Activated CD4-positive, alpha-beta memory T cell treated with anti-CD3 and anti-CD28 coated beads, Interleukin-2, amount 10 ng/mL, durations not matched to agents 7 days and 5 days (primary cell): ENCODE results near the gene AUNIP. TPM values are rescaled to one million over a fixed set of nuclear protein-coding genes. Genes with fewer than 3 reads are reported as not detected.

ENCODE experiments used
- CTCF ChIA-PET: fragments of 350-600 bp; sonication (Branson Sonifier 250); formaldehyde crosslinking; loops from one replicate; lab custom pipeline; 2021; ENCODE audit warnings: antibody characterized with exemption, inconsistent platforms; lab: Charles Lee
- POLR2A ChIA-PET: fragments of 350-600 bp; sonication (Branson Sonifier 250); formaldehyde crosslinking; loops from one replicate; lab custom pipeline; 2021; ENCODE audit warnings: antibody characterized with exemption; lab: Charles Lee
- DNase-seq: peaks from one replicate; pipeline ENCODE4 v3.0.0-alpha.2; 2020
- H3K27ac Mint-ChIP-seq: one replicate; pipeline ENCODE4 v1.8.0; 2021; ENCODE audit warnings: mild to moderate bottlenecking, mixed read lengths
- H3K27me3 Mint-ChIP-seq: one replicate; pipeline ENCODE4 v1.8.0; 2021; ENCODE audit warnings: mixed read lengths
- H3K36me3 Mint-ChIP-seq: one replicate; pipeline ENCODE4 v1.8.0; 2021; ENCODE audit warnings: low read depth, mixed read lengths
- H3K4me1 Mint-ChIP-seq: one replicate; pipeline ENCODE4 v1.8.0; 2021; ENCODE audit warnings: mixed read lengths
- H3K4me3 Mint-ChIP-seq: one replicate; pipeline ENCODE4 v1.8.0; 2021; ENCODE audit warnings: mild to moderate bottlenecking, mixed read lengths
- H3K9me3 Mint-ChIP-seq: one replicate; pipeline ENCODE4 v1.8.0; 2021; ENCODE audit warnings: mixed read lengths
- total RNA-seq, 2 experiments: library from RNA; stranded (reverse); gene quantifications; one replicate each; pipeline ENCODE4 v1.2.3, GENCODE V29; 2021

Gene AUNIP
- total RNA-seq, 2 experiments from 2014 or later, result 5.2 to 5.4 TPM

DNA sequence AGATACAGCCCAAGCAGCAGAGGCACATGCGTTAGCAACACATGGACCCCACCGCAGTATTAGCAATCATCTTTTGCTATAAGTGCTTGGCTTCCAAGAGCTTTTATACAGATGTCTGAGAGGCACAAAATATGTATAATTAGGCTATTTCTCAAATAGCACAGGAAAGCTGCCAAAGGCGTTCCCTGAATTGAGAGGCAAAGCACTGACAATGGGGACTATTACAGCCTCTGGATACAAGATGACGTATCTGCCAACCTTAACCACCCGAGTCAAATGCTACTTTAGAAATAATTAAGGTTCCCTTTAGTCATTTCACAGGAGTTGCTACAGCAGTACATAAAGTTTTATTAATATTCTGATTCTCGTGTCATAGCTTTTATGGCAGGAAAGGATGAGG lies 40.5 kb upstream of the AUNIP start:
- peaks cover 69% of the 10 kb centered on the region for H3K4me1 Mint-ChIP-seq
- H3K27ac Mint-ChIP-seq, result no peak overlapping the region
- no peaks in the 10 kb centered on the region for H3K27me3 Mint-ChIP-seq
- ChIA-PET POLR2A (interaction anchor here (18.9 kb wide), 1 partner anchor 98 kb away, joined by 268 read pairs; the partner anchor contains the start of gene PAFAH2), CTCF (interaction anchor here (1.5 to 10.1 kb wide), 2 partner anchors 99 to 105 kb away, joined by 5 to 286 read pairs; partner anchors contain the start of gene PAFAH2)
- no peak for DNase-seq
- H3K36me3 Mint-ChIP-seq, result peaks cover 75% of the 10 kb centered on the region
- H3K9me3 Mint-ChIP-seq, result no peaks in the 10 kb centered on the region
- H3K4me3 Mint-ChIP-seq, result no peak overlapping the region

GRCh38 chr1:25898223-25899015 lies 39.2 kb upstream of the AUNIP start:
- Mint-ChIP-seq H3K27ac (peak overlapping the region; percentile 9), H3K27me3 (no peaks in the 10 kb centered on the region), H3K4me1 (peaks cover 57% of the 10 kb centered on the region), H3K9me3 (no peaks in the 10 kb centered on the region), H3K36me3 (peaks cover 68% of the 10 kb centered on the region), H3K4me3 (no peak overlapping the region)
- DNase-seq, result no peak
- CTCF ChIA-PET, result interaction anchor here (0.5 to 10.1 kb wide), 3 partner anchors 69 to 377 kb away, joined by 3 to 286 read pairs (median 3); partner anchors contain the start of gene PAFAH2
- POLR2A ChIA-PET, result interaction anchor here (1.5 to 18.9 kb wide), 2 partner anchors 18 to 99 kb away, joined by 4 to 268 read pairs; partner anchors contain the start of gene PAFAH2

GRCh38 chr1:25897754-25898153 lies 38.5 kb upstream of the AUNIP start:
- POLR2A ChIA-PET, result interaction anchor here (1.8 to 18.9 kb wide), 3 partner anchors 7 to 100 kb away, joined by 7 to 268 read pairs (median 53); partner anchors contain the start of genes PAFAH2 and STMN1

DNA sequence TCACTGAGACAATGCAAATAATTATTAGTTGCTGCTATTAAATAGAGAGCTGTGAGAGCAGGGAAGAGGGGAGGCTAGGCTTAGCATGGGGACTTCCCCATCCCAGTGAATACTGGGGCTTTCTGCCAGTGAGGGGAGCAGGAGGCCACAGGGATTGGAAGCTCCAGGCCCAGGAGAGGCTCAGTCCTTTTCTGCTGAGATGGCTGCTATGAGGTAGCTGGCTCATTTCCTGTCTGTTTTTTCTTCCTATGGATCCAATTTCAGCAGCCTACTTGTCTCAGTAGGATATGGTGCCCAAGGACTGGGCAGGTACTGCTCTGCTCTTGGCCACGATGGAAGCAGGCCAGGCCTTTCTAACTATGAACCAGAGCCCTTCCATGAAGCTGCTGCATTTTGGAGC lies 37.0 kb upstream of the AUNIP start:
- peaks cover 51% of the 10 kb centered on the region for H3K36me3 Mint-ChIP-seq
- no peak overlapping the region for H3K4me3 Mint-ChIP-seq
- peak overlapping the region; percentile 24 for H3K27ac Mint-ChIP-seq
- H3K4me1 Mint-ChIP-seq, result peaks cover 44% of the 10 kb centered on the region
- no peaks in the 10 kb centered on the region for H3K27me3 Mint-ChIP-seq
- ChIA-PET POLR2A (interaction anchor here (1.0 to 18.9 kb wide), 10 partner anchors 9 to 139 kb away, joined by 3 to 268 read pairs (median 4); partner anchors contain the start of genes MTFR1L, PAFAH2 and STMN1), CTCF (interaction anchor here (0.7 to 10.1 kb wide), 22 partner anchors 9 to 338 kb away, joined by 3 to 286 read pairs (median 5); partner anchors contain the start of genes CEP85, PAFAH2 and STMN1)
- no peaks in the 10 kb centered on the region for H3K9me3 Mint-ChIP-seq
- DNase-seq, result no peak

More at GRCh38 chr1:25897754-25898153, 38.5 kb upstream of the AUNIP start:
- no peak for DNase-seq
- CTCF ChIA-PET, result interaction anchor here (4.0 to 10.1 kb wide), 2 partner anchors 92 to 101 kb away, joined by 45 to 286 read pairs; partner anchors contain the start of gene PAFAH2
- Mint-ChIP-seq H3K27me3 (no peaks in the 10 kb centered on the region), H3K9me3 (no peaks in the 10 kb centered on the region), H3K27ac (no peak overlapping the region), H3K4me3 (no peak overlapping the region), H3K4me1 (peaks cover 52% of the 10 kb centered on the region), H3K36me3 (peaks cover 63% of the 10 kb centered on the region)

DNA sequence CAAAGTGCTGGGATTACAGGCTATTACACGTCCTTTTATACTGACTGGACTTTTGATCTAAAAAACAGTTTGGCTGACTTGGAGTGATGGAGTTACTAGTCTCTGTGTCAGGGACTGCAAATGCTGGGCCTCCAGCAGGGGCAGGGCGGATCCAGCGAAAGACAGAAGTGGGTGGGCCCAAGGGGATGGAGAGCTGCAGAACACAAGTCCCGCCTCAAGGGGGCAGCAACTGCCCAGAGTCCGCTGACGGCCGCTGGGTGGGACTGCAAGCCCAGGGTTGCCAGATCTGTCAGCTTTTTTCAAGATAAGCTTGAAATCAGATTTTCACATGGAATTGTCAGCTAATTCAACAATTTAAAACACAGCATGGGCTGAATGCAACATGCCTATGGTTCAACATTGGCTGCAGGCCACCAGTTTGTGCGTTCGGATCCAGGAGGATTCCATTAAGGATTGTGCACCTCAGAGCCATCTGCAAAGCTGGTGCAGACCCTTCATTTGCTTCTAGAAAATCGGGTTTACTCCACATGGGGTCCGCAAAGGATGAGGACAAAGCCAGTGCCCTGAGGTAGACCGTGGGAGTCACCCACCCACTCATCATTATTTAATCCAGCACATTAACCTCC lies 36.2 kb upstream of the AUNIP start:
- H3K4me3 Mint-ChIP-seq, result no peak overlapping the region
- CTCF ChIA-PET, result interaction anchor here (0.6 to 10.1 kb wide), 46 partner anchors 9 to 357 kb away, joined by 3 to 286 read pairs (median 4); partner anchors contain the start of genes CEP85, PAFAH2, PAQR7 and STMN1

DNA sequence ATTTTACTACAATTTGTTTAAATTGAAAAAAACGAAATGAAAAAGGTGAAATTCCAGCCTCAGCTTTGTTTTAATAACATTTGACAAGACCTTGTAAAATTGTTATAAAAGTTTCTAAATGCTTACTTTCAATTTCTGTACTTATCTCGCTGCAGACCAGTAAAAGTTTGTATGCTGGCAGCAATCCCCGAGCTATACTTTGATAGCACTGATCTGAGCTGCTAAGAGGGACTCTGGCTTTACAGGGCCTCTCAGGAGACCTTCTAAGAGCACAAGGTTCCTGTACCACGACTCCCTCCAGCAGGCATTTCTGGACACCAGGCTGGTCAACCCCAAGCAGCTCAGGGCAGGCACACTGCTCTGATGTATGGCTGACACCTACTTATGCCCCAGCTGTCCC lies 33.9 kb upstream of the AUNIP start:
- peaks cover 29% of the 10 kb centered on the region for H3K36me3 Mint-ChIP-seq
- no peaks in the 10 kb centered on the region for H3K27me3 Mint-ChIP-seq
- CTCF ChIA-PET, result interaction anchor here (0.9 to 10.1 kb wide), 4 partner anchors 12 to 144 kb away, joined by 3 to 286 read pairs (median 4); partner anchors contain the start of gene PAFAH2
- H3K27ac Mint-ChIP-seq, result no peak overlapping the region
- H3K9me3 Mint-ChIP-seq, result no peaks in the 10 kb centered on the region
- no peak for DNase-seq
- H3K4me1 Mint-ChIP-seq, result peaks cover 18% of the 10 kb centered on the region
- POLR2A ChIA-PET, result interaction anchor here (1.8 to 18.9 kb wide), 2 partner anchors 73 to 105 kb away, joined by 5 to 268 read pairs; partner anchors contain the start of genes MTFR1L and PAFAH2
- no peak overlapping the region for H3K4me3 Mint-ChIP-seq

More for the DNA sequence above, 36.2 kb upstream of the AUNIP start:
- Mint-ChIP-seq H3K27ac (peak overlapping the region; percentile 38), H3K4me1 (peaks cover 36% of the 10 kb centered on the region), H3K27me3 (no peaks in the 10 kb centered on the region), H3K9me3 (no peaks in the 10 kb centered on the region), H3K36me3 (peaks cover 43% of the 10 kb centered on the region)
- POLR2A ChIA-PET, result interaction anchor here (0.8 to 18.9 kb wide), 13 partner anchors 9 to 140 kb away, joined by 3 to 268 read pairs (median 4); partner anchors contain the start of genes MTFR1L, PAFAH2 and STMN1
- peak; percentile 91 for DNase-seq

DNA sequence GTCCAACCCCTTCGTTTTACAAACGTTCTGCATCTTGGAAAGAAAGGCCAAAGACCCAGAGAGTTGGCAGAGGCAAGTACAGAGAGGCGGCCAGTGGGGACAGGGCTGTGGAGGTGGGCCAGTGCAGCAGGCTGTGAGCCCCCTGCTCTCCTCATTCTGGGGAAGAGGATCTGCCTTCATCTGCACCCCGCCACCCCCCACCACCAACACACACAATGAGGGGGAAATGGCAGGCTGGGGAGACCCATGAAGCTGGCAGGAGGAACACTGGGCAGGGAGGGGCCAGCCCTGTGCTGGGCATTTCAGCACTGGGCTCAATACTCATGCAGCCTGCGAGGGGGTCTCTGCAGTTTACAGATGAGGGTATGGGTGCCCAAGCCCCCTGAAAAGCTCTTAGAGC lies 32.3 kb upstream of the AUNIP start:
- CTCF ChIA-PET, result interaction anchor here (10.1 kb wide), 1 partner anchor 107 kb away, joined by 286 read pairs; the partner anchor contains the start of gene PAFAH2
- POLR2A ChIA-PET, result interaction anchor here (1.1 to 18.9 kb wide), 3 partner anchors 72 to 106 kb away, joined by 3 to 268 read pairs (median 5); partner anchors contain the start of genes MTFR1L and PAFAH2
- H3K4me1 Mint-ChIP-seq, result peaks cover 16% of the 10 kb centered on the region
- no peaks in the 10 kb centered on the region for H3K9me3 Mint-ChIP-seq
- H3K4me3 Mint-ChIP-seq, result no peak overlapping the region
- H3K27me3 Mint-ChIP-seq, result no peaks in the 10 kb centered on the region
- no peak for DNase-seq
- no peak overlapping the region for H3K27ac Mint-ChIP-seq
- H3K36me3 Mint-ChIP-seq, result peaks cover 23% of the 10 kb centered on the region

- no peak overlapping the region for H3K4me3 Mint-ChIP-seq
- no peak for DNase-seq
- ChIA-PET POLR2A (interaction anchor here (1.2 to 18.9 kb wide), 3 partner anchors 11 to 107 kb away, joined by 4 to 268 read pairs (median 4); partner anchors contain the start of gene PAFAH2), CTCF (interaction anchor here (0.6 to 10.1 kb wide), 2 partner anchors 42 to 108 kb away, joined by 3 to 286 read pairs; partner anchors contain the start of gene PAFAH2)
- H3K36me3 Mint-ChIP-seq, result peaks cover 19% of the 10 kb centered on the region
- peaks cover 4% of the 10 kb centered on the region for H3K4me1 Mint-ChIP-seq
- no peaks in the 10 kb centered on the region for H3K27me3 Mint-ChIP-seq
- no peak overlapping the region for H3K27ac Mint-ChIP-seq
- H3K9me3 Mint-ChIP-seq, result no peaks in the 10 kb centered on the region
Observed at GRCh38 chr1:25890239-25891034, 31.2 kb upstream of the AUNIP start.

DNA sequence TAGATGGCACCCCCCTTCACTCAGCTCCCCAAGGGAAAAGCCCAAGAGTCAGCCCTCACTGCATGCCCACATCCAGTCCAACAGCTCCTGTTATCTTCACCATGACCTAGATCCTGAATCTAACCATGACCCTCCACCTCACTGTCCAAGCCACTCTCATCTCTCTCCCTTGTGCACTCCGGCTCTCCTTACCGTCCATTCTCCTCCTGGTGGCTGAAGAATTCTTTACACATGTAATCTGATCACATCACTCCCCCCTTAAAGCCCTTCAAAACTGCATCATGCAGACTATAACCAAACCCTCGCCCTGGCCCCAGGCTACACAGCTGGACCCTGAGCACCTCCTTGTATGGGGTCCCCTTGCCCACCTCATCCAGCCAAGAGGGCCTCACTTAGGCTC lies 30.2 kb upstream of the AUNIP start:
- DNase-seq, result no peak
- Mint-ChIP-seq H3K4me1 (no peaks in the 10 kb centered on the region), H3K36me3 (peaks cover 15% of the 10 kb centered on the region), H3K4me3 (no peak overlapping the region), H3K27ac (no peak overlapping the region), H3K9me3 (no peaks in the 10 kb centered on the region), H3K27me3 (no peaks in the 10 kb centered on the region)
- POLR2A ChIA-PET, result interaction anchor here (0.9 to 18.9 kb wide), 5 partner anchors 10 to 115 kb away, joined by 3 to 268 read pairs (median 5); partner anchors contain the start of gene PAFAH2
- CTCF ChIA-PET, result interaction anchor here (0.6 kb wide), 1 partner anchor 41 kb away, joined by 3 read pairs; no protein-coding TSS in a partner anchor

DNA sequence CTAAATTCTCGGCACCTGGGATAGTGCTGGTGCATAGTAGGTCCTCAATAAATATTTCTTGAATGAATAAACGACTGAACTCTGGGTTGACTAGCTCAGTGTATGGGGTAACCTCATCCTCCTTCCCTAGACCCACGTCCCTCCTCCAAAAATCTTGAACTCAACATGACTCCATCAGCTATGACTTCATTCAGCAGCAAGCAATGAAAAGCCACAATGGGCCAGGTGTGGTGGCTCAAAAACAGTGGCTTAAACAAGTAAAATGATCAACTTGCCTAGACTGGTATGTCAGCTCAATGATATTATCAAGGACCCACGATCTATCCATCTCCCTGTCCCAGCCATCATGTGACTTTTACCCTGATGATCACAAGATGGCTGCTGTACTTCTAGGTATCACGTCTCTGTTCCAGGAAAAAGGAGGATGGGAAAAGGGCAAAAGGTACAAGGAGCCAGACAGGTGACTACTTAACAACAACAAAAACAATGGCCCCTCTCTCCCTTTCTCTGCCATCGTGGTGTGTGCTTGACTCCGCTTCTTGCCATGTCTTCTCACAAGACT lies 29.2 kb upstream of the AUNIP start:
- H3K4me1 Mint-ChIP-seq, result no peaks in the 10 kb centered on the region
- no peak for DNase-seq
- POLR2A ChIA-PET, result interaction anchor here (0.8 to 2.4 kb wide), 3 partner anchors 9 to 108 kb away, joined by 3 to 7 read pairs (median 5); no protein-coding TSS in a partner anchor
- no peak overlapping the region for H3K27ac Mint-ChIP-seq
- H3K4me3 Mint-ChIP-seq, result no peak overlapping the region
- H3K36me3 Mint-ChIP-seq, result peaks cover 10% of the 10 kb centered on the region
- no peaks in the 10 kb centered on the region for H3K27me3 Mint-ChIP-seq
- no peaks in the 10 kb centered on the region for H3K9me3 Mint-ChIP-seq
- CTCF ChIA-PET, result interaction anchor here (1.0 kb wide), 1 partner anchor 15 kb away, joined by 3 read pairs; no protein-coding TSS in a partner anchor

DNA sequence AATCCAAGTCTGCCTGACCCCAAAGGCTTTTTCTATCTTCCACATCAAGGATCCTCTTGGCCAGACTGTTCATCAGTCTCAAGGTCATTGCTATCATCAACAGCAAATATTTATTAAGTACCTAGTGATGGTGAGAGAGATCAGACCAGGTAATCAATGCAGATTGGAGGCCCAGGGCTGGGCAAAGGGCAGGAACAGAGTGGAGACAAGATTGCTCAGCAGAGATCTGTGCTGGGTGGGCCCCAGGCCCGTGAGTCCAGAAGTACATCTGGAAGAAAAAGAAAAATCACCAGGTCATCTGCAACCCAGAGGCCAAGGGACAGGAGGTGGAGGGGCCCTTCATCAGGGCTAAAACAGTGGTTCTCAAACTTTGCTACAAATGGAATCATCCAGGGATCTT lies 26.3 kb upstream of the AUNIP start:
- no peaks in the 10 kb centered on the region for H3K4me1 Mint-ChIP-seq
- DNase-seq, result no peak

More for the DNA sequence above, 26.3 kb upstream of the AUNIP start:
- CTCF ChIA-PET, result no interaction called here
- no peaks in the 10 kb centered on the region for H3K27me3 Mint-ChIP-seq
- H3K36me3 Mint-ChIP-seq, result peaks cover 10% of the 10 kb centered on the region
- no peaks in the 10 kb centered on the region for H3K9me3 Mint-ChIP-seq
- POLR2A ChIA-PET, result interaction anchor here (1.7 kb wide), 1 partner anchor 11 kb away, joined by 6 read pairs; no protein-coding TSS in a partner anchor
- H3K27ac Mint-ChIP-seq, result no peak overlapping the region
- H3K4me3 Mint-ChIP-seq, result no peak overlapping the region
